CD14-positive monocyte (primary cell): Measurements from ENCODE around the gene DNAJC3. TPM values are rescaled to one million over a fixed set of nuclear protein-coding genes. Genes with fewer than 3 reads are reported as not detected.

ENCODE experiments used
- DNase-seq, 3 donors: peaks; one replicate each; pipeline ENCODE4 v3.0.0-alpha.2; 2011 to 2022
- H2AFZ ChIP-seq: 2 replicates; pipeline ENCODE4 v1.6.0; 2012; ENCODE audit warnings: mild to moderate bottlenecking, low read depth, low read length, inconsistent platforms; ENCODE audit not compliant: insufficient read depth, poor library complexity, severe bottlenecking
- H3K27ac ChIP-seq, 2 donors: 1 replicate in 1 of 2; 2 replicates in 1 of 2; pipeline ENCODE4 v1.5.1; 2012 to 2013; ENCODE audit warnings: low read length in 2 of 2, control low read depth in 1 of 2, inconsistent platforms in 1 of 2, low read depth in 1 of 2, mild to moderate bottlenecking in 1 of 2
- H3K27me3 ChIP-seq, 2 donors: one replicate each; pipeline versions ENCODE4 v1.6.0 to v1.6.1; 2011 to 2013; ENCODE audit warnings: low read length in 2 of 2; ENCODE audit not compliant: control insufficient read depth in 2 of 2, insufficient read depth in 2 of 2
- H3K36me3 ChIP-seq, 2 donors: replicated peaks in 1 of 2; 1 replicate in 1 of 2; 2 replicates in 1 of 2; pipeline versions ENCODE4 v1.5.1 to v1.6.1; 2012 to 2013; ENCODE audit warnings: low read length in 2 of 2, control low read depth in 1 of 2, inconsistent platforms in 1 of 2, mild to moderate bottlenecking in 1 of 2; ENCODE audit not compliant: insufficient read depth in 2 of 2, control insufficient read depth in 1 of 2
- H3K4me1 ChIP-seq, 2 donors: 1 replicate in 1 of 2; 2 replicates in 1 of 2; pipeline versions ENCODE4 v1.5.1 to v1.6.1; 2012 to 2013; ENCODE audit warnings: low read length in 2 of 2, control low read depth in 1 of 2, inconsistent platforms in 1 of 2, mild to moderate bottlenecking in 1 of 2, moderate library complexity in 1 of 2; ENCODE audit not compliant: insufficient read depth in 2 of 2, control insufficient read depth in 1 of 2
- H3K4me2 ChIP-seq: replicated peaks from 2 replicates; pipeline ENCODE3; 2012; ENCODE audit warnings: low read length, moderate library complexity, mild to moderate bottlenecking; ENCODE audit not compliant: poor library complexity, severe bottlenecking; ENCODE audit errors: extremely low read depth
- H3K4me3 ChIP-seq, 3 experiments: fragments of 200-600 bp in 1 of 3; sonication (generic) in 1 of 3; replicated peaks in 1 of 3; 1 replicate in 2 of 3; 2 replicates in 1 of 3; pipeline ENCODE4 v1.5.1; 2011 to 2013; ENCODE audit warnings: low read length in 3 of 3, mild to moderate bottlenecking in 3 of 3, control low read depth in 2 of 3, low read depth in 2 of 3, inconsistent platforms in 1 of 3, moderate library complexity in 1 of 3
- H3K79me2 ChIP-seq: 2 replicates; pipeline ENCODE4 v1.6.0; 2012; ENCODE audit warnings: mild to moderate bottlenecking, control low read depth, inconsistent platforms, low read length, moderate library complexity; ENCODE audit not compliant: insufficient read depth
- H3K9ac ChIP-seq: 2 replicates; pipeline ENCODE4 v1.6.0; 2017; ENCODE audit warnings: low read length, mild to moderate bottlenecking; ENCODE audit not compliant: insufficient read depth, poor library complexity, severe bottlenecking
- H3K9me3 ChIP-seq, 2 donors: replicated peaks in 1 of 2; 1 replicate in 1 of 2; 2 replicates in 1 of 2; pipeline versions ENCODE4 v1.5.1 to v1.6.1; 2012 to 2013; ENCODE audit warnings: low read length in 2 of 2, control low read depth in 1 of 2; ENCODE audit not compliant: control insufficient read depth in 1 of 2, insufficient read depth in 1 of 2
- H4K20me1 ChIP-seq: 2 replicates; pipeline ENCODE4 v1.6.0; 2012; ENCODE audit warnings: mild to moderate bottlenecking, low read length, control low read depth, moderate library complexity; ENCODE audit not compliant: insufficient read depth
- H3K27ac Mint-ChIP-seq, 7 donors: one replicate each; pipeline ENCODE4 v1.8.0; 2020; ENCODE audit warnings: mild to moderate bottlenecking in 7 of 7, mixed read lengths in 7 of 7, moderate library complexity in 6 of 7, inconsistent platforms in 2 of 7
- H3K27me3 Mint-ChIP-seq, 3 donors: one replicate each; pipeline ENCODE4 v1.8.0; 2021 to 2022; ENCODE audit warnings: low read depth in 3 of 3, mild to moderate bottlenecking in 3 of 3, mixed read lengths in 3 of 3, moderate library complexity in 3 of 3, inconsistent platforms in 1 of 3
- H3K36me3 Mint-ChIP-seq, 2 donors: one replicate each; pipeline ENCODE4 v1.8.0; 2020; ENCODE audit warnings: mixed read lengths in 2 of 2, inconsistent platforms in 1 of 2, mild to moderate bottlenecking in 1 of 2
- H3K4me1 Mint-ChIP-seq: one replicate; pipeline ENCODE4 v1.8.0; 2020; ENCODE audit warnings: mild to moderate bottlenecking, mixed read lengths
- H3K4me3 Mint-ChIP-seq, 2 donors: one replicate each; pipeline ENCODE4 v1.8.0; 2020; ENCODE audit warnings: mild to moderate bottlenecking in 2 of 2, mixed read lengths in 2 of 2, moderate library complexity in 1 of 2
- H3K9me3 Mint-ChIP-seq, 7 donors: one replicate each; pipeline ENCODE4 v1.8.0; 2020 to 2022; ENCODE audit warnings: mixed read lengths in 7 of 7, mild to moderate bottlenecking in 6 of 7, moderate library complexity in 6 of 7, inconsistent platforms in 2 of 7
- WGBS: methylation state at CpG from one replicate; pipeline ENCODE4 v1.1.5; 2013; ENCODE audit warnings: missing lambda C conversion rate; ENCODE audit not compliant: insufficient coverage; 5-methylcytosine and 5-hydroxymethylcytosine counted together
- intact Hi-C, 2 donors: fragments of 100-400 bp; cut with micrococcal nuclease; formaldehyde crosslinking; loops; one replicate each; pipeline versions ENCODE4 v1.15.0 to v1.15.1; 2023
- polyA plus RNA-seq, 3 donors: library from polyadenylated mRNA; depleted of rRNA in 1 of 3; unstranded in 2 of 3; stranded (reverse) in 1 of 3; fragments of 300-500 nt in 2 of 3; fragments of >200 nt in 1 of 3; fragmentation: Illumina TruSeq in 2 of 3; gene quantifications; 1 replicate in 2 of 3; 2 replicates in 1 of 3; pipeline ENCODE4 v1.2.3, GENCODE V29; 2012 to 2021
- TF ChIP-seq, protein P1 (sequence below): fragments of 200-600 bp; IDR thresholded peaks from one replicate; pipeline ENCODE4 v1.8.0; 2022; ENCODE audit warnings: antibody characterized with exemption, mild to moderate bottlenecking

The DNAJC3 gene
- polyA plus RNA-seq, 3 donors = 11.1 to 27.6 (median 22.3) TPM

DNA sequence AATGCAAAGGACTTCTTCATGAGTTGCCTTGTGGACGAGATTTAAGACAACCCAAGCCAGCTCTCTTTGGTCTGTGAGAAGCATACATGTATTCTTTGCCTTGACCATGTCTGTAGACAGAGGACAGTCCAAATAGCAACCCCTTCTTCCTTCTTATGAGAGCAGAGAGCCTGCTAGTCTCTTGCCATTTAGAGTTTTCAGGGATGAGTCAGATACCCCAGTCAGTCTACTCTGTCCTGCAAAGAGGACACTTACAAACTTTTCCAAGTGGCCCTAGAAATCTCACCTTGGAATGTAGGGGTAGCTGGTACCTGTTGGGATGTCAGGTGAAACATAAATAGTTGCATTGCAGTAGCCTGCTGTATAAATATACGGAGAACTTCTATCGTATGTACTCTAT lies 36.7 kb downstream of the DNAJC3 start:
- TF ChIP-seq, protein P1, sequence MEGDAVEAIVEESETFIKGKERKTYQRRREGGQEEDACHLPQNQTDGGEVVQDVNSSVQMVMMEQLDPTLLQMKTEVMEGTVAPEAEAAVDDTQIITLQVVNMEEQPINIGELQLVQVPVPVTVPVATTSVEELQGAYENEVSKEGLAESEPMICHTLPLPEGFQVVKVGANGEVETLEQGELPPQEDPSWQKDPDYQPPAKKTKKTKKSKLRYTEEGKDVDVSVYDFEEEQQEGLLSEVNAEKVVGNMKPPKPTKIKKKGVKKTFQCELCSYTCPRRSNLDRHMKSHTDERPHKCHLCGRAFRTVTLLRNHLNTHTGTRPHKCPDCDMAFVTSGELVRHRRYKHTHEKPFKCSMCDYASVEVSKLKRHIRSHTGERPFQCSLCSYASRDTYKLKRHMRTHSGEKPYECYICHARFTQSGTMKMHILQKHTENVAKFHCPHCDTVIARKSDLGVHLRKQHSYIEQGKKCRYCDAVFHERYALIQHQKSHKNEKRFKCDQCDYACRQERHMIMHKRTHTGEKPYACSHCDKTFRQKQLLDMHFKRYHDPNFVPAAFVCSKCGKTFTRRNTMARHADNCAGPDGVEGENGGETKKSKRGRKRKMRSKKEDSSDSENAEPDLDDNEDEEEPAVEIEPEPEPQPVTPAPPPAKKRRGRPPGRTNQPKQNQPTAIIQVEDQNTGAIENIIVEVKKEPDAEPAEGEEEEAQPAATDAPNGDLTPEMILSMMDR = no peak
- Mint-ChIP-seq H3K36me3 (peaks cover 48 to 65% of the 10 kb centered on the region in 2 donors), H3K27ac (peak overlapping the region; percentile 86 to 96 (median 91)), H3K27me3 (no peaks in the 10 kb centered on the region), H3K4me1 (peaks cover 45% of the 10 kb centered on the region), H3K9me3 (peaks cover 2 to 13% (median 4%) of the 10 kb centered on the region in 7 donors), H3K4me3 (no peak overlapping the region)
- peaks cover 20 to 60% of the 10 kb centered on the region in 2 donors for H3K36me3 ChIP-seq
- no peaks in the 10 kb centered on the region for H3K27me3 ChIP-seq
- 100% methylated on average over 3 of the region's 3 CpGs for WGBS
- H4K20me1 ChIP-seq = peaks cover 37% of the 10 kb centered on the region
- no peak overlapping the region for H2AFZ ChIP-seq
- no peak overlapping the region for H3K9ac ChIP-seq
- H3K79me2 ChIP-seq = peaks cover 90% of the 10 kb centered on the region
- peak overlapping the region in 1 of 2 donors; percentile 87 for H3K27ac ChIP-seq
- no peak overlapping the region for H3K4me3 ChIP-seq
- intact Hi-C loops = loop anchor here in 1 of 2 donors (5.0 kb wide), 1 partner anchor 36 kb away; the partner anchor contains the start of gene DNAJC3
- peak in 2 of 3 donors; percentile 51 to 67 for DNase-seq
- H3K4me1 ChIP-seq = peaks cover 36 to 60% of the 10 kb centered on the region in 2 donors
- H3K4me2 ChIP-seq = no peak overlapping the region
- peaks cover 0 to 11% of the 10 kb centered on the region in 2 donors for H3K9me3 ChIP-seq

DNA sequence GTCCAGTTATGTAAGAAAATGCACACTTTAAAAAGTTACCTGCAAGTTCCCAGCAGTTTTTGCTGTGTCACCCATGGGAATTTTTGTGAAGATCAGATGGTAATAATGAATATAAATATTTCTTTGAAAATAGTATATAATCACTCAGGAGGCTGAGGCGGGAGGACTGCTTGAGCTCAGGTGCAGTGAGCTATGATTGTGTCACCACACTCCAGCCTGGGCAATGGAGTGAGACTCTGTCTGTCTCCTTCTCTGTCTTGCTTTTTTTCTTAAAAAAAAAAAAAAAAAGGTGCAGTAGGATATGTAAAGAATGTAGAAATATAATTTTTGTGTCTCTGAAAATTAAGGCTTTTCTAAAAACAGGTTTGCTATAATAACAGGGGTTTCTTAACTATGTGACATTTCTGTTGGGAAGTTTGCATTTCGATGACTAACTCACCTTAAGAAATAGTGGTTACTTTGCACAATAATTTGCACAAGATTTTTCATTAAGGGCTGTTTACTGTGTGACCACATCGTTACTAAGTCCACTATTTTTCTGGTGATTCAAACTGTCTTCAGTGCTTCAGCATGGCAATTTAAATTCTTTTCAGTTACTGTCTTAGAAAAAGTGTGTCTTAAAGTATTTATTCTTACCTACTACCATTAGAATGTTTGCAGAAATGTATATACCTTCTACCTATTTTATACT lies 37.3 kb downstream of the DNAJC3 start:
- Histone ChIP-seq H2AFZ (no peak overlapping the region), H3K9ac (no peak overlapping the region), H3K79me2 (peaks cover 96% of the 10 kb centered on the region), H3K36me3 (peaks cover 26 to 66% of the 10 kb centered on the region in 2 donors), H4K20me1 (peaks cover 43% of the 10 kb centered on the region), H3K4me2 (peak overlapping the region; percentile 20), H3K4me3 (peak overlapping the region in 1 of 3 experiments; percentile 9), H3K4me1 (peaks cover 31 to 54% of the 10 kb centered on the region in 2 donors), H3K27ac (peak overlapping the region; percentile 73 to 87), H3K27me3 (no peaks in the 10 kb centered on the region), H3K9me3 (peaks cover 0 to 11% of the 10 kb centered on the region in 2 donors)
- intact Hi-C loops = loop anchor here in 1 of 2 donors (5.0 kb wide), 1 partner anchor 37 kb away; the partner anchor contains the start of gene DNAJC3
- Mint-ChIP-seq H3K27ac (peak overlapping the region; percentile 88 to 96 (median 92)), H3K27me3 (no peaks in the 10 kb centered on the region), H3K4me3 (peak overlapping the region in 1 of 2 donors; percentile 21), H3K9me3 (peaks cover 2 to 13% (median 4%) of the 10 kb centered on the region in 7 donors), H3K4me1 (peaks cover 40% of the 10 kb centered on the region), H3K36me3 (peaks cover 49 to 71% of the 10 kb centered on the region in 2 donors)
- TF ChIP-seq, protein P1 = no peak
- peak; percentile 79 to 94 (median 91) for DNase-seq
- no CpG with 5 or more reads among the region's 3 CpGs for WGBS
